ENCODE data around the gene ZDHHC3.
"Not testable (repeated sequence)": the region's sequence is repeated elsewhere in the genome, so short reads cannot be mapped to it uniquely, and the experiment has no call there.

The ZDHHC3 gene

GRCh38 chr3:44965165-44965564 lies 10.8 kb downstream of the ZDHHC3 start:
- DNase-seq (ENCODE audit: low read depth, low spot score) = no peak

GRCh38 chr3:44963571-44964325 lies 12.2 kb downstream of the ZDHHC3 start:
- no peak for DNase-seq (ENCODE audit: low read depth, low spot score)

- no peak for DNase-seq (ENCODE audit: low read depth, low spot score)
These were observed 13.2 kb downstream of the ZDHHC3 start for GRCh38 chr3:44962621-44963393.

- DNase-seq (ENCODE audit: low read depth, low spot score) = no peak
These were observed 14.1 kb downstream of the ZDHHC3 start for GRCh38 chr3:44961888-44962287.

GRCh38 chr3:44960387-44961026 lies 15.5 kb downstream of the ZDHHC3 start:
- no peak for DNase-seq (ENCODE audit: low read depth, low spot score)

GRCh38 chr3:44958386-44958785 lies 17.6 kb downstream of the ZDHHC3 start:
- DNase-seq (ENCODE audit: low read depth, low spot score) = no peak

GRCh38 chr3:44957986-44958385 lies 18.0 kb downstream of the ZDHHC3 start:
- DNase-seq (ENCODE audit: low read depth, low spot score) = no peak

- no peak for DNase-seq (ENCODE audit: low read depth, low spot score)
These were observed 20.1 kb downstream of the ZDHHC3 start for GRCh38 chr3:44955917-44956316.

- no peak for DNase-seq (ENCODE audit: low read depth, low spot score)
These were observed 21.0 kb downstream of the ZDHHC3 start for GRCh38 chr3:44954962-44955361.

- DNase-seq (ENCODE audit: low read depth, low spot score) = no peak
These were observed 21.7 kb downstream of the ZDHHC3 start for GRCh38 chr3:44954304-44954703.

GRCh38 chr3:44952689-44953088 lies 23.3 kb downstream of the ZDHHC3 start:
- DNase-seq (ENCODE audit: low read depth, low spot score) = no peak

GRCh38 chr3:44950275-44950734 lies 25.7 kb downstream of the ZDHHC3 start:
- no peak for DNase-seq (ENCODE audit: low read depth, low spot score)

- not testable (repeated sequence) for DNase-seq (ENCODE audit: low read depth, low spot score)
These were observed 26.2 kb downstream of the ZDHHC3 start for GRCh38 chr3:44949770-44950169.

- DNase-seq (ENCODE audit: low read depth, low spot score) = no peak
These were observed 27.7 kb downstream of the ZDHHC3 start for GRCh38 chr3:44948239-44948638.

- no peak for DNase-seq (ENCODE audit: low read depth, low spot score)
These were observed 33.6 kb downstream of the ZDHHC3 start for GRCh38 chr3:44942202-44942921.

- no peak for DNase-seq (ENCODE audit: low read depth, low spot score)
These were observed 36.4 kb downstream of the ZDHHC3 start for GRCh38 chr3:44939581-44940036.

GRCh38 chr3:44932986-44933944 lies 42.7 kb downstream of the ZDHHC3 start:
- DNase-seq (ENCODE audit: low read depth, low spot score) = no peak

GRCh38 chr3:44932271-44932670 lies 43.7 kb downstream of the ZDHHC3 start:
- DNase-seq (ENCODE audit: low read depth, low spot score) = no peak

GRCh38 chr3:44931791-44932190 lies 44.2 kb downstream of the ZDHHC3 start:
- DNase-seq (ENCODE audit: low read depth, low spot score) = no peak

- no peak for DNase-seq (ENCODE audit: low read depth, low spot score)
These were observed 45.1 kb downstream of the ZDHHC3 start for GRCh38 chr3:44930911-44931310.
